WERI-Rb-1 (cell line): ENCODE measurements around the gene IGFLR1.

Experiments used
- DNase-seq: peaks from one replicate; pipeline ENCODE4 v3.0.0-alpha.2; 2020
- H3K27ac ChIP-seq: fragments of 250-450 bp; sonication (Bioruptor Pico); 2 replicates; pipeline ENCODE4 v1.5.1; 2020; ENCODE audit warnings: mild to moderate bottlenecking, moderate library complexity
- H3K27me3 ChIP-seq: fragments of 250-450 bp; sonication (Bioruptor Pico); 2 replicates; pipeline ENCODE4 v1.5.1; 2021; ENCODE audit warnings: mild to moderate bottlenecking, low read depth, moderate library complexity; ENCODE audit not compliant: insufficient read depth, severe bottlenecking
- H3K36me3 ChIP-seq: fragments of 250-450 bp; sonication (Bioruptor Pico); 2 replicates; pipeline ENCODE4 v1.5.1; 2020; ENCODE audit warnings: mild to moderate bottlenecking, moderate library complexity
- H3K4me3 ChIP-seq: 2 replicates; pipeline ENCODE4 v1.5.1; 2011; ENCODE audit warnings: low read depth, mild to moderate bottlenecking, control low read depth, low read length
- H3K9me3 ChIP-seq: fragments of 250-450 bp; sonication (Bioruptor Pico); 2 replicates; pipeline ENCODE4 v1.5.1; 2021; ENCODE audit warnings: mild to moderate bottlenecking, moderate library complexity; ENCODE audit not compliant: severe bottlenecking
- CTCF ChIP-seq: IDR thresholded peaks from 2 replicates; pipeline ENCODE4 v1.5.1; 2011; ENCODE audit warnings: low read depth, mild to moderate bottlenecking, control low read depth, inconsistent platforms, low read length

Gene IGFLR1

GRCh38 chr19:35704218-35704617, 38.0 kb downstream of the IGFLR1 start, which contains the start of gene ZBTB32:
Gene ZBTB32 (plus strand): TSS chr19:35704558. CDS start chr19:35714627, 10,069 bp downstream.
- no peaks in the 10 kb centered on the region for H3K27me3 ChIP-seq
- no peak within 1 kb of the TSS for H3K4me3 ChIP-seq
- DNase-seq: no peak
- no peaks in the 10 kb centered on the region for H3K9me3 ChIP-seq
- H3K27ac ChIP-seq: no peak within 1 kb of the TSS
- H3K36me3 ChIP-seq: no peaks in the 10 kb centered on the region
- TF ChIP-seq CTCF: no peak

GRCh38 chr19:35703343-35703742, 38.9 kb downstream of the IGFLR1 start:
- peak overlapping the region; percentile 53 for H3K27ac ChIP-seq
- DNase-seq: peak; percentile 86
- H3K36me3 ChIP-seq: no peaks in the 10 kb centered on the region
- no peaks in the 10 kb centered on the region for H3K9me3 ChIP-seq
- no peak for TF ChIP-seq CTCF
- no peaks in the 10 kb centered on the region for H3K27me3 ChIP-seq
- peak overlapping the region; percentile 65 for H3K4me3 ChIP-seq

GRCh38 chr19:35702223-35703012, 39.8 kb downstream of the IGFLR1 start:
- Histone ChIP-seq H3K9me3 (no peaks in the 10 kb centered on the region), H3K27me3 (no peaks in the 10 kb centered on the region), H3K4me3 (peak overlapping the region; percentile 65), H3K36me3 (no peaks in the 10 kb centered on the region), H3K27ac (peak overlapping the region; percentile 54)
- TF ChIP-seq CTCF: no peak
- DNase-seq: peak; percentile 98

GRCh38 chr19:35696835-35697234, 45.4 kb downstream of the IGFLR1 start:
- no peak for TF ChIP-seq CTCF
- no peaks in the 10 kb centered on the region for H3K27me3 ChIP-seq
- no peaks in the 10 kb centered on the region for H3K36me3 ChIP-seq
- H3K9me3 ChIP-seq: peaks cover 2% of the 10 kb centered on the region
- H3K4me3 ChIP-seq: no peak overlapping the region
- no peak for DNase-seq
- H3K27ac ChIP-seq: 0 out of 2 replicates have a peak overlapping the region, but pooled peaks have one; percentile 18

- Histone ChIP-seq H3K27me3 (no peaks in the 10 kb centered on the region), H3K9me3 (peaks cover 2% of the 10 kb centered on the region), H3K36me3 (no peaks in the 10 kb centered on the region), H3K4me3 (no peak overlapping the region), H3K27ac (no peak overlapping the region)
- no peak for DNase-seq
- TF ChIP-seq CTCF: no peak
Measured at GRCh38 chr19:35695895-35696422, 46.3 kb downstream of the IGFLR1 start.
